AG04449 (cell line): ENCODE measurements around the gene ZNF346.

ENCODE experiments used
- CTCF ChIA-PET: fragments of 350-600 bp; formaldehyde crosslinking; extraction: SDS; loops from one replicate; lab custom pipeline; 2021; ENCODE audit warnings: antibody characterized with exemption; lab: Yijun Ruan, JAX
- POLR2A ChIA-PET: fragments of 400-600, 350-600 bp; formaldehyde crosslinking; extraction: SDS; loops from one replicate; lab custom pipeline; 2020; ENCODE audit warnings: antibody characterized with exemption, inconsistent platforms; lab: Yijun Ruan, JAX
- DNase-seq: peaks from one replicate; pipeline ENCODE4 v3.0.0-alpha.2; 2010; ENCODE audit warnings: low read depth, low spot score
- H3K4me3 ChIP-seq: 2 replicates; pipeline ENCODE4 v1.5.1; 2011; ENCODE audit warnings: low read depth, mild to moderate bottlenecking, control low read depth, low read length
- CTCF ChIP-seq: IDR thresholded peaks from one replicate; pipeline ENCODE4 v1.5.1; 2011; ENCODE audit warnings: mild to moderate bottlenecking, moderate library complexity, low read length, control low read depth, inconsistent platforms; ENCODE audit not compliant: insufficient read depth; ENCODE audit errors: missing control alignments

ZNF346 gene

GRCh38 chr5:177130211-177131018 lies 107.9 kb downstream of the ZNF346 start:
- no peak overlapping the region for H3K4me3 ChIP-seq
- POLR2A ChIA-PET, result no interaction called here
- TF ChIP-seq CTCF, result no peak
- CTCF ChIA-PET, result interaction anchor here (2.0 to 5.1 kb wide), 3 partner anchors 17 to 178 kb away, joined by 4 to 55 read pairs (median 9); no protein-coding TSS in a partner anchor
- DNase-seq, result no peak
